BE2C (cell line): ENCODE data around the gene ELF5.

Source experiments
- DNase-seq: peaks from one replicate; pipeline ENCODE4 v3.0.0-alpha.2; 2020
- H3K27me3 ChIP-seq: fragments of 250-450 bp; sonication (Bioruptor Pico); 2 replicates; pipeline ENCODE4 v1.5.1; 2020; ENCODE audit warnings: mild to moderate bottlenecking
- H3K36me3 ChIP-seq: fragments of 250-450 bp; sonication (Bioruptor Pico); 2 replicates; pipeline ENCODE4 v1.5.1; 2020; ENCODE audit warnings: mild to moderate bottlenecking
- H3K4me1 ChIP-seq: fragments of 250-450 bp; sonication (Bioruptor Pico); 2 replicates; pipeline ENCODE4 v1.5.1; 2020
- H3K4me3 ChIP-seq: 2 replicates; pipeline ENCODE4 v1.5.1; 2011; ENCODE audit warnings: low read depth, low read length
- H3K9me3 ChIP-seq: fragments of 250-450 bp; sonication (Bioruptor Pico); 2 replicates; pipeline ENCODE4 v1.5.1; 2020
- CTCF ChIP-seq: IDR thresholded peaks from 2 replicates; pipeline ENCODE4 v1.5.1; 2012; ENCODE audit warnings: mild to moderate bottlenecking, low read depth, low read length

The ELF5 gene

GRCh38 chr11:34473603-34474169, 39.9 kb downstream of the ELF5 start:
- Histone ChIP-seq H3K36me3 (no peaks in the 10 kb centered on the region), H3K9me3 (no peaks in the 10 kb centered on the region), H3K4me3 (no peak overlapping the region), H3K4me1 (no peaks in the 10 kb centered on the region), H3K27me3 (no peaks in the 10 kb centered on the region)
- no peak for TF ChIP-seq CTCF
- DNase-seq = no peak

GRCh38 chr11:34468209-34468841, 45.3 kb downstream of the ELF5 start:
- no peaks in the 10 kb centered on the region for H3K4me1 ChIP-seq
- peak; percentile 11 for DNase-seq
- peak; percentile 64 for TF ChIP-seq CTCF
- H3K9me3 ChIP-seq = no peaks in the 10 kb centered on the region
- no peaks in the 10 kb centered on the region for H3K36me3 ChIP-seq
- H3K4me3 ChIP-seq = no peak overlapping the region
- H3K27me3 ChIP-seq = no peaks in the 10 kb centered on the region

GRCh38 chr11:34466802-34467488, 46.6 kb downstream of the ELF5 start:
- no peaks in the 10 kb centered on the region for H3K27me3 ChIP-seq
- no peak for DNase-seq
- no peak for TF ChIP-seq CTCF
- no peaks in the 10 kb centered on the region for H3K9me3 ChIP-seq
- no peaks in the 10 kb centered on the region for H3K36me3 ChIP-seq
- no peaks in the 10 kb centered on the region for H3K4me1 ChIP-seq
- H3K4me3 ChIP-seq = no peak overlapping the region

- no peak for DNase-seq
- Histone ChIP-seq H3K36me3 (no peaks in the 10 kb centered on the region), H3K27me3 (no peaks in the 10 kb centered on the region), H3K9me3 (no peaks in the 10 kb centered on the region), H3K4me1 (no peaks in the 10 kb centered on the region), H3K4me3 (no peak overlapping the region)
- no peak for TF ChIP-seq CTCF
Measured at GRCh38 chr11:34464591-34465051, 49.0 kb downstream of the ELF5 start.

GRCh38 chr11:34461215-34461614, 52.4 kb downstream of the ELF5 start:
- Histone ChIP-seq H3K36me3 (no peaks in the 10 kb centered on the region), H3K4me1 (no peaks in the 10 kb centered on the region), H3K27me3 (no peaks in the 10 kb centered on the region), H3K9me3 (no peaks in the 10 kb centered on the region), H3K4me3 (no peak overlapping the region)
- DNase-seq = no peak
- no peak for TF ChIP-seq CTCF

- Histone ChIP-seq H3K36me3 (no peaks in the 10 kb centered on the region), H3K4me3 (no peak overlapping the region)
Measured at GRCh38 chr11:34460278-34460677, 53.3 kb downstream of the ELF5 start.

More at GRCh38 chr11:34460278-34460677, 53.3 kb downstream of the ELF5 start:
- H3K4me1 ChIP-seq = no peaks in the 10 kb centered on the region
- H3K27me3 ChIP-seq = no peaks in the 10 kb centered on the region
- H3K9me3 ChIP-seq = no peaks in the 10 kb centered on the region
- no peak for DNase-seq
- TF ChIP-seq CTCF = no peak
